Panc1 (cell line): ENCODE measurements around the gene COL11A2.

Source experiments
- CTCF ChIP-seq: fragments of 450-650 bp; IDR thresholded peaks from 2 replicates; pipeline ENCODE4 v1.5.1; 2017; ENCODE audit warnings: mild to moderate bottlenecking
- POLR2AphosphoS5 ChIP-seq: IDR thresholded peaks from 2 replicates; pipeline ENCODE4 v1.6.1; 2012; ENCODE audit warnings: mild to moderate bottlenecking, low read depth, low read length, moderate library complexity
- TCF7L2 ChIP-seq: IDR thresholded peaks from 2 replicates; pipeline ENCODE4 v1.6.1; 2011; ENCODE audit warnings: mild to moderate bottlenecking, low read depth, low read length, inconsistent platforms

- TF ChIP-seq CTCF, result no peak
- TF ChIP-seq POLR2AphosphoS5, result no peak
- no peak for TF ChIP-seq TCF7L2
These were observed 31.4 kb downstream of the COL11A2 start for GRCh38 chr6:33160728-33161344.
